Measurements from ENCODE around the gene GULP1.

Gene GULP1

GRCh38 chr2:188330316-188331053 lies 38.8 kb downstream of the GULP1 start:
- Histone ChIP-seq H3K4me3 (ENCODE audit: severe bottlenecking) (no peak overlapping the region), H3K4me1 (ENCODE audit: insufficient read depth, poor library complexity, severe bottlenecking) (no peaks in the 10 kb centered on the region), H3K27ac (ENCODE audit: poor library complexity, severe bottlenecking) (no peak overlapping the region), H3K36me3 (ENCODE audit: low read depth) (no peaks in the 10 kb centered on the region), H3K9me3 (ENCODE audit: severe bottlenecking) (no peaks in the 10 kb centered on the region), H3K27me3 (ENCODE audit: insufficient read depth, poor library complexity, severe bottlenecking) (no peaks in the 10 kb centered on the region)
- ATAC-seq (ENCODE audit: low read depth) (no peak), DNase-seq (ENCODE audit: low spot score) (no peak)
- TF ChIP-seq, protein P1, sequence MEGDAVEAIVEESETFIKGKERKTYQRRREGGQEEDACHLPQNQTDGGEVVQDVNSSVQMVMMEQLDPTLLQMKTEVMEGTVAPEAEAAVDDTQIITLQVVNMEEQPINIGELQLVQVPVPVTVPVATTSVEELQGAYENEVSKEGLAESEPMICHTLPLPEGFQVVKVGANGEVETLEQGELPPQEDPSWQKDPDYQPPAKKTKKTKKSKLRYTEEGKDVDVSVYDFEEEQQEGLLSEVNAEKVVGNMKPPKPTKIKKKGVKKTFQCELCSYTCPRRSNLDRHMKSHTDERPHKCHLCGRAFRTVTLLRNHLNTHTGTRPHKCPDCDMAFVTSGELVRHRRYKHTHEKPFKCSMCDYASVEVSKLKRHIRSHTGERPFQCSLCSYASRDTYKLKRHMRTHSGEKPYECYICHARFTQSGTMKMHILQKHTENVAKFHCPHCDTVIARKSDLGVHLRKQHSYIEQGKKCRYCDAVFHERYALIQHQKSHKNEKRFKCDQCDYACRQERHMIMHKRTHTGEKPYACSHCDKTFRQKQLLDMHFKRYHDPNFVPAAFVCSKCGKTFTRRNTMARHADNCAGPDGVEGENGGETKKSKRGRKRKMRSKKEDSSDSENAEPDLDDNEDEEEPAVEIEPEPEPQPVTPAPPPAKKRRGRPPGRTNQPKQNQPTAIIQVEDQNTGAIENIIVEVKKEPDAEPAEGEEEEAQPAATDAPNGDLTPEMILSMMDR (IDR thresholded peaks at IDR 0.05; ENCODE audit: poor library complexity, severe bottlenecking) = no peak

GRCh38 chr2:188332619-188333018 lies 40.9 kb downstream of the GULP1 start:
- DNase-seq (ENCODE audit: low spot score) = no peak
- Histone ChIP-seq H3K27ac (ENCODE audit: poor library complexity, severe bottlenecking) (no peak overlapping the region), H3K27me3 (ENCODE audit: insufficient read depth, poor library complexity, severe bottlenecking) (no peaks in the 10 kb centered on the region), H3K4me1 (ENCODE audit: insufficient read depth, poor library complexity, severe bottlenecking) (no peaks in the 10 kb centered on the region), H3K4me3 (ENCODE audit: severe bottlenecking) (no peak overlapping the region), H3K9me3 (ENCODE audit: severe bottlenecking) (no peaks in the 10 kb centered on the region), H3K36me3 (ENCODE audit: low read depth) (no peaks in the 10 kb centered on the region)
- no peak for ATAC-seq (ENCODE audit: low read depth)
- TF ChIP-seq, protein P1 (IDR thresholded peaks at IDR 0.05; ENCODE audit: poor library complexity, severe bottlenecking) = no peak

GRCh38 chr2:188333751-188334524 lies 42.3 kb downstream of the GULP1 start:
- H3K4me1 ChIP-seq (ENCODE audit: insufficient read depth, poor library complexity, severe bottlenecking) = no peaks in the 10 kb centered on the region
- no peak for ATAC-seq (ENCODE audit: low read depth)

DNA sequence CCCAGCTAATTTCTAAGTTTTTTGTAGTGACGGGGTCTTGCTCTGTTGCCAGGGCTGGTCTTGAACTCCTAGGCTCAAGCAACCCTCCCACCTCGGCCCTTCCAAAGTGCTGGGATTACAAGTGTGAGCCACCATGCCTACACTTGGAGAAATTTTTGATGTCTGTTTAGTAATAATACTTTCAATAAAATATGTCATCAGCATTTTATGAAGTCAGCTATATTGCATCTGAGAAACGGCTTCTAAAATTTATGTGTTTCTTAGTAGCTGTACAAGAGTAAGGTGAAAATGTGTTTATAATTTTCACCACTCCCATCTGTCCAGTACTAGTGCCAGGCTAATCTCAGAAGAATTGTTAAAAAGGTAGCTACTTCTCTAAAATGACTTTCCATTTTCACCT lies 46.8 kb downstream of the GULP1 start:
- no peaks in the 10 kb centered on the region for H3K27me3 ChIP-seq (ENCODE audit: insufficient read depth, poor library complexity, severe bottlenecking)
- ATAC-seq (ENCODE audit: low read depth) (no peak), DNase-seq (ENCODE audit: low spot score) (no peak)
- no peak overlapping the region for H3K27ac ChIP-seq (ENCODE audit: poor library complexity, severe bottlenecking)
- H3K9me3 ChIP-seq (ENCODE audit: severe bottlenecking) = no peaks in the 10 kb centered on the region
- H3K36me3 ChIP-seq (ENCODE audit: low read depth) = no peaks in the 10 kb centered on the region
- no peak overlapping the region for H3K4me3 ChIP-seq (ENCODE audit: severe bottlenecking)
- H3K4me1 ChIP-seq (ENCODE audit: insufficient read depth, poor library complexity, severe bottlenecking) = no peaks in the 10 kb centered on the region
- TF ChIP-seq, protein P1 (IDR thresholded peaks at IDR 0.05; ENCODE audit: poor library complexity, severe bottlenecking) = no peak

More at GRCh38 chr2:188333751-188334524, 42.3 kb downstream of the GULP1 start:
- no peaks in the 10 kb centered on the region for H3K9me3 ChIP-seq (ENCODE audit: severe bottlenecking)
- no peak overlapping the region for H3K4me3 ChIP-seq (ENCODE audit: severe bottlenecking)
- no peaks in the 10 kb centered on the region for H3K36me3 ChIP-seq (ENCODE audit: low read depth)
- TF ChIP-seq, protein P1 (IDR thresholded peaks at IDR 0.05; ENCODE audit: poor library complexity, severe bottlenecking) = no peak
- no peak for DNase-seq (ENCODE audit: low spot score)
- no peak overlapping the region for H3K27ac ChIP-seq (ENCODE audit: poor library complexity, severe bottlenecking)
- H3K27me3 ChIP-seq (ENCODE audit: insufficient read depth, poor library complexity, severe bottlenecking) = no peaks in the 10 kb centered on the region

Data from RWPE2 (cell line).